ENCODE data around the gene MLC1.

MLC1 gene

GRCh38 chr22:50085211-50085972 is at the start of gene MLC1:
MLC1 (minus strand) TSS chr22:50085426; CDS start chr22:50084902, 524 bp downstream.
- peak; percentile 14 for DNase-seq (ENCODE audit: low read depth)

- DNase-seq (ENCODE audit: low read depth) = no peak
Measured at GRCh38 chr22:50134481-50134880, 49.3 kb upstream of the MLC1 start.

GRCh38 chr22:50131894-50132293 is 46.7 kb upstream of the MLC1 start:
- DNase-seq (ENCODE audit: low read depth) = no peak

GRCh38 chr22:50129121-50129736 is 44.0 kb upstream of the MLC1 start:
- no peak for DNase-seq (ENCODE audit: low read depth)

GRCh38 chr22:50125029-50125428 is 39.8 kb upstream of the MLC1 start:
- no peak for DNase-seq (ENCODE audit: low read depth)

GRCh38 chr22:50123119-50123518 is 37.9 kb upstream of the MLC1 start:
- no peak for DNase-seq (ENCODE audit: low read depth)

- no peak for DNase-seq (ENCODE audit: low read depth)
Measured at GRCh38 chr22:50121202-50121740, 36.0 kb upstream of the MLC1 start.

GRCh38 chr22:50119768-50120251 is 34.6 kb upstream of the MLC1 start:
- no peak for DNase-seq (ENCODE audit: low read depth)

- DNase-seq (ENCODE audit: low read depth) = no peak
Measured at GRCh38 chr22:50119169-50119767, 34.0 kb upstream of the MLC1 start.

- DNase-seq (ENCODE audit: low read depth) = no peak
Measured at GRCh38 chr22:50118557-50119168, 33.4 kb upstream of the MLC1 start.

- DNase-seq (ENCODE audit: low read depth) = no peak
Measured at GRCh38 chr22:50118129-50118528, 32.9 kb upstream of the MLC1 start.

- DNase-seq (ENCODE audit: low read depth) = no peak
Measured at GRCh38 chr22:50117168-50117762, 32.0 kb upstream of the MLC1 start.

GRCh38 chr22:50115693-50116092 is 30.5 kb upstream of the MLC1 start:
- no peak for DNase-seq (ENCODE audit: low read depth)

- DNase-seq (ENCODE audit: low read depth) = no peak
Measured at GRCh38 chr22:50114221-50115021, 29.2 kb upstream of the MLC1 start.

GRCh38 chr22:50112151-50113118 is 27.2 kb upstream of the MLC1 start:
- no peak for DNase-seq (ENCODE audit: low read depth)

- DNase-seq (ENCODE audit: low read depth) = no peak
Measured at GRCh38 chr22:50111056-50111455, 25.8 kb upstream of the MLC1 start.

- DNase-seq (ENCODE audit: low read depth) = no peak
Measured at GRCh38 chr22:50107529-50107928, 22.3 kb upstream of the MLC1 start.

GRCh38 chr22:50105208-50106100 is 20.2 kb upstream of the MLC1 start:
- DNase-seq (ENCODE audit: low read depth) = no peak

- no peak for DNase-seq (ENCODE audit: low read depth)
Measured at GRCh38 chr22:50104141-50104544, 18.9 kb upstream of the MLC1 start.

All from activated gamma-delta T cell treated with anti-CD3 and anti-CD28 coated beads, Interleukin-2, amount 50 U/mL, for 16 hours (primary cell).